NCI-H1417 (cell line): ENCODE results near the gene ATXN7L1.

ENCODE experiments used
- DNase-seq, 3 experiments: peaks; one replicate each; lab custom pipeline; 2025; lab: John Stamatoyannopoulos, UW

Gene ATXN7L1

DNA sequence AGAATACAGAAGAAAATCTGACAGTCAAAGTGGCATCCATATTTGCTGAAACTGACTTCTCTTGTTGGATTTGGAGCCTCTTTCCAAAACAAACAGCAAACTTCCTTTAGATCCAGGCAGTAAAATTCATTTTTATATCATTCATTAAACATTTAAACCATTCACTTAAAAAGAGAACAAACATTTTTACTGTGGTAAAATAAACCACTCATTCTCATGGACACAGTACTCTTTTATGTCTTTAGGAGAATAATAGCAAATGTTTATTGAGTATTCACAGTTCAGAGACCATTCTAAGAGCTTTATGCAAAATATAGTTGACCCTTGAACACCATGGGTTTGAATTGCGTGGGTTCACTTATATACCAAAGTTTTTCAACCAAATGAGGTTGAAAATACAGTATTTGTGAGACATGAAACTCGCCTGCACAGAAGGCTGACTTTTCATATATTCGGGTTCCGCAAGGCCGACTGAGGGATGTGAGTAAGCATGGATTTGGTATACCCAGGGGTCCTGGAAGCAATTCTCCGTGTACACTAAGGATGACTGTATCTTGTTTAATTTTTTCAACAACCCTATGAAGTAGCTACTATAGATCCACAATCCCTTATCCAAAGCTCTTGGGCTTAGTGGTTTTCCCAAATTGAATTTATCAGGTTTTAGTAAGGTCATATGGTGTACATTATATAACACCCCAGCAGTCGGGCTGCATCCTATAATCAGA, 49.1 kb downstream of the ATXN7L1 start:
- DNase-seq = no peak

DNA sequence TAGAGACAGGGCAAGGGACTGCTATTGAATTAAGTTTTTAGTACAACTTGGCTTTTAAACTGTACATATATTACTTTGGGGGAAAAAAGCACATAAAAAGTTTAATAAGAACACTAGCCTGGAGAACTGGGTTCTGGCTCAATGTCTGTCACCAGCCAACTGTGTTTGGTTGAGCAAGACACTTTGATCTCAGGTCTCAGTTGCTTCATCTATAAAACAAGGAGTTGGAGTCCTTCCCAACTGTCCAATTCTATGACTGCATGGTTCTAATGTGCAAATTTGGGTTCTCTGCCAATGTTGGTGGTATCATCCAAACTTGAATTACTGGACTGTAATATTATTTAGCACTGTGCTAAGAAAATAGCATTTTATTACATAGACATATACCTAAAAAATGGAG, 50.3 kb downstream of the ATXN7L1 start:
- no peak for DNase-seq

GRCh38 chr7:105825371-105825770, 51.0 kb downstream of the ATXN7L1 start:
- no peak for DNase-seq

- DNase-seq = no peak
Measured at GRCh38 chr7:105822806-105823205, 53.6 kb downstream of the ATXN7L1 start.

DNA sequence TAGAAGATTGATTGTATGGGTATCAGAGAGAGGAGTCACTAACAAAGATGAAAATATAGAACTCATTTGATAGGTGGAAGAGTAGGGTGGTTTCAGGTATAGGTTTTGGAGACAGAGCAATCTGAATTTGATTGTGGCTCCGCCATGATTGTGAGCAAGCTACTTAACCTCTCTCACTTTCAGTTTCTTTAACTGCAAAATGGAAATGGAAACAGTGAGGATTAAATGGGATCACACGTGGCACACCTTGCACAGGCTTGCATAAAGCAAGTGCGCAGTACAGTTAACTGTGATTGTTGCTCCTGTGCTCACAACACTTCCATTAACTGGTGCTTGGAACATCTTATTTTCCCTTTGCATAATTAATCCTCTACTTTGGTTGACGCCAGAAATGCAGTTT, 54.9 kb downstream of the ATXN7L1 start:
- no peak for DNase-seq

DNA sequence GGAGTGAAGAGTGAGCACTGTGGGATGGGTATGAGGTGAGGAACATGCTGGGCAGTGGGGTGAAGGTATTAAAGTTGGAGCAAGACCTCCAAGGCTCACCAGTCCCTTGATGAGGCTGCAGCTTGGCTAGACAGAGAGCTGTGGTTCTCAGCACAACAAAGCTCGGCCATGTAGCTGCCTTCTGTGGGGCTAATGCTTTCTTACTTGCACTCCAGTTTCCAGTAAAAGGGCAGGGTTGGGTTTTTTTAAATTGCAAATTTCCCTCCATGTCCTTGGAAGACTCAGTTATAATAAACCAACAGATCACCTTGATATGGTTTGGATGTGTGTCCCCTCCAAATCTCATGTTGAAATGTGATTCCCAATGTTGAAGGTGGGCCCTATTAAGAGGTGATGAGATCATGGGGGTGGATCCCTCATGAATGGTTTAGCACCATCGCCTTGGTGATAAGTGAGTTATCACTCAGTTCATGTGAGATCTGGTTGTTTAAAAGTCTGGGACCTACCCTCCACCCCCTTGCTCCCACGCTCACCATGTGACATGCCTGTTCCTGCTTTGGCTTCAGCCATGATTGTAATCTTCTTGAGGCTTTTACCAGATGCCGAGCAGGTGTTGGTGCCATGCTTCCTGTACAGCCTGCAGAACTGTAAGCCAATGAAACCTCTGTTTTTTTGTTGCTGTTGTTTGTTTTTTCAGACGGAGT, 55.9 kb downstream of the ATXN7L1 start:
- no peak for DNase-seq

DNA sequence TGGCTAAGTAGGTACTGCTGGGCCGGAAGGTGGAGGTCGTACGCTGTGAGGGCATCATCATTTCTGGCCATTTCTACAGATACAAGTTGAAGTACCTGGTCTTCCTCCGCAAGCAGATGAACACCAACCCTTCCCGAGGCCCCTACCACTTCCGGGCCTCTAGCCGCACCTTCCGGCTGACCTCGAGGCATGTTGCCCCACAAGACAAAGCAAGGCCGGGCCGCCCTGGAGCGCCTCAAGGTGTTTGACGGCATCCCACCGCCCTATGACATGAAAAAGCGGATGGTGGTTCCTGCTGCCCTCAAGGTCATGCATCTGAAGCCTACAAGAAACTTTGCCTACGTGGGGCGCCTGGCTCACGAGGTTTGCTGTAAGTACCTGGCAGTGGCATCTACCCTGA, 56.8 kb downstream of the ATXN7L1 start:
- no peak for DNase-seq

DNA sequence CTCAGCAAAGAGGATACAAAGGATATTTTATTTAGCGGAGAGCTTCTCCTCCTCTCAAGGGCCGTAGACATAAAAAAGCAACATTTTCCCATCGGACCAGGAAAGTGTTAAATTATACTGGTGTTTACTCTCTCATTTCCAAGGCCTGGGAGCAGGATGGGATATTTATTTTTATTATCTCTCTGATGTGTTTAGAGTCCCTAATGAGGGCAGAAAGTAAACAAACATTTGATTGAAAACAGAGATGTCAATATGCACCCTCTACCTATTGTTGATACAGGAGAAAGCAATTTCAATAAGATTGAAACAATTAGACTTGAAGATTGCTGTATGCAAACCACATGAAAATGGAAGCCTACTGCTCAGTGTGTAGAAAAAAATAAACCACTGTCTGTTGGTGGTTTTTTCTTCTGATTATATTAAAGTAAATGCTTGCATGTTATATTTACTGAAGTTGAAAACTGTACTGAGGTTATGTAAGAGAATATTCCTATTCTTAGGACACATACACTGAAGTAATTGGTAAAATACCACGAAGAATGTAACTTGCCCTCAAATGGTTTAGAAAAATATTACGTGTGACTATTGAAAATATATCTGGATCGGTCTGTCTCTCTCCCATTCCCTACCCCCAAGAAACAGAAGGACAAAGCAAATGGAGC, 59.3 kb downstream of the ATXN7L1 start:
- DNase-seq = peak in 1 of 3 experiments; percentile 48

DNA sequence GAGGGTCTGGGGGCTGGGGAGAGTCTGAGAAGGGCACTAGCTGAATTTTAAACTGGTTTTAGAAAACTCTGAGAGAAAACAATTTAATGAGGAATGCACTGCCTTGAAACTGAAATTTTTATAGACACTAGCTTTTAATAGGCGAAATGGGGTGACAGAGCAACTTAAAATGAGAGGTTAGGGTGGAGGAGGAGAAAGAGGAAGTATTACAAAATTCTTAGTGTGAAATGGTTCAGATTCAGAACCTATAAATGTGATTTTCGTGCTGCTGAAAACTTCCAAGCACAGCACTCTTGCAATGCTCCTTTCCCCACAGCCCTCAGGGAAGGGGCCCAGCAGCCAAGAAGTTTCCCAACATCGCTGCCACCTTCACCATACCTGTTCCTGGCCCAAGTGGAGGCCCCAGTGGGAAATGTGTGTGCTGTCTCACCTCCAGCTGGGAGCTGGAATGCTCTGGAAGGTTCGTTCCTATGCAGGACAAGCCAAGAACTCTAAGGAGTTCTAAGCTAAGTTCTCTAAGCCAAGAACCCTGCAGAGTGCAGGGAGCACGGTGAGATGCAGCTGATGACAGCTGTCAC, 60.0 kb downstream of the ATXN7L1 start:
- no peak for DNase-seq

DNA sequence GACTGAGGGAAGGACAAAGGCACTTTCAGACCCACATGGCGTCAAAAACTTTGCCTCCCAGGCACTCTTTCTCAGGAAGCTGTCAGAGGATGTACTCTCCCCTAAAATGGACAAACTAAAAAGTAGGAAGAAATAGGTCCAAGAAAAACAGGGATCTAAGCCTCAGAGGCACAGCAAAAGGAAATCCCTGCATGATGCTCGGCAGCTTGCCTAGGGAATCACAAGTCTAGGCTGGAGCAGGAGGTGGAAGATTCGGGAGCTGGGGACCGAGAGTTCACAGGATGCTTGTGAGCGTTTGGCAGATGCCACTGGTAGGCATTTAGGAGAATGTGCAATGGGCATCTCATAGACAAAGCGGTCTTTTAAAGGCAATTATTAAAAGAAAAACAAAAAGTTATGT, 60.8 kb downstream of the ATXN7L1 start:
- no peak for DNase-seq

GRCh38 chr7:105814481-105814880, 61.9 kb downstream of the ATXN7L1 start:
- no peak for DNase-seq

GRCh38 chr7:105811189-105811847, 65.1 kb downstream of the ATXN7L1 start:
- no peak for DNase-seq

DNA sequence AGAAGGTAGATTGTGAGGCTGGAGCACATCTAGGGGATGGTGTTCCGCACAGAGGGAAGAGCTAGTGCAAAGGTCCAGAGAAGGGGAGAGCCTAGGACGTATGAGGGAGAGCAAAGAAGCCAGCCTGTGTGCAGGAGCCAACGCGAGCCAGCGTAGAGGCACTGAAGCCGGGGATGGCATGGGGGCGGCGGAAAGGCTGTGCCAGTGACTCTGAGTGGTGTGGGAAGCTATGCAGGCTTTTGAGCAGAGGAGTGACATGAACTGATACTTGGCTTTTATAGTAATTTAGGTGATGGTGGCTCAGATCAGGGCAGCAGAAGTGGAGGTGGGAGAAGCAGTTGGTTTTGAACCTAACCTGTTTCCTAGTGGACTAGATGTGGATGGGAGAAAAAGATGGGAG, 65.8 kb downstream of the ATXN7L1 start:
- no peak for DNase-seq

GRCh38 chr7:105808703-105809590, 67.5 kb downstream of the ATXN7L1 start:
- no peak for DNase-seq

DNA sequence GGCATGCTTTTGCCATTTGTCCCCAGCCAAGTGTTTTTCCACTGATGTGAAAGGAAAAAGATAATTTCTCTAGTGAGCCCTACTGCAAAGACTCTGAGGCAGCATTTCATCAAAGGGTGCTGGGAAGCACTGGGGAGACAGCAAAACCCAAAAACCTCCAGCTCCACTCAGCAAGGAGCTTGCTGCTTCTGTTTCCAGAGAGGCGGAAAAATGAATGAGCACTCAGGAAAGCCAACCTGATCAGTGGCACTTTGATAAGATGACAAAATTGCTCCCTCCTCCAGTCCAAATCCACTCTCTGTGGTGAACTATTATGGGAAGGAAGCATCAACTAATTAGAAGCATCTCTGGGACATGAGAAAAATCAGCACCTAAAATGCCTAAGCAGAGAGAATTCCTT, 68.2 kb downstream of the ATXN7L1 start:
- DNase-seq = no peak

- no peak for DNase-seq
Measured at GRCh38 chr7:105807448-105807762, 69.0 kb downstream of the ATXN7L1 start.

DNA sequence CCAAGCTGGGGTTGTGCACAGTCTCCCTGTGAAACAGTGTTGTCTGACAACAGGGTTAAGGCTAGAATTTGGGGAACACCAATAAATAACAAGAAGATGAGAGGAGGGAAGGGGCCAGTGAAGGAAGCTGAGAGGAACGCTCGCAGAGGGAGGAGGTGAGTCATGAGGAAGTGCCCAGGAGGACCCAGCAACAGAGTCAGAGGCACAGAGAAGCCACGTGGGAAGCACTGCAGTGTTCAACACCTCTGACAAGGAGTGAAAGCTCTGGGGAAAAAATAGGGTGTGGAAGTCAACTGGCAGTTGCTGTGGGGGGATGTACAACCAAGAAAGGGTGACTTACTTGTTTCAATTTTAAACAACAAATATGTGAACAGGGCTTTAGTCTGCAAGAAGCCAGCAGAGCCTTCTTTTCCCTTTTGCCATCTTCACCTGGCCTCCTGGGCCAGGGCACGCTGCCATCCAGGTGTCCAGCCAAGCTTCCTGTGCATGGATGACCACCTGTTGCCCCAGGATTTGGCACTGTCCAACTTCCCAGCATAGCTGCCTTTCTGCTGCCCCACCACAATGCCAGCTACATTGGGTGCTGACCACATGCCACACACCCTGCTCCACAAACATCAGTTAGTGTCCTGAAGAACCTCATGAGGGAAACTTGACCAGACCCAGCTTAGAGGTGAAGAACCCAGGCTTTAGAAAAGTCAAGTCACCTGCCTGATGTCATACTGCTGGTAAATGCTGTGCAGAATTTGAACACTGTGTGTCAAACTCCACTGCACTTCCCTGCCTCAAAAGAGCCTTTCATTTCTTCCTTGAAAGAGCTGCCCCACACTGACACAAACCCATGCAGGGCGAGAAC, 69.6 kb downstream of the ATXN7L1 start:
- no peak for DNase-seq

DNA sequence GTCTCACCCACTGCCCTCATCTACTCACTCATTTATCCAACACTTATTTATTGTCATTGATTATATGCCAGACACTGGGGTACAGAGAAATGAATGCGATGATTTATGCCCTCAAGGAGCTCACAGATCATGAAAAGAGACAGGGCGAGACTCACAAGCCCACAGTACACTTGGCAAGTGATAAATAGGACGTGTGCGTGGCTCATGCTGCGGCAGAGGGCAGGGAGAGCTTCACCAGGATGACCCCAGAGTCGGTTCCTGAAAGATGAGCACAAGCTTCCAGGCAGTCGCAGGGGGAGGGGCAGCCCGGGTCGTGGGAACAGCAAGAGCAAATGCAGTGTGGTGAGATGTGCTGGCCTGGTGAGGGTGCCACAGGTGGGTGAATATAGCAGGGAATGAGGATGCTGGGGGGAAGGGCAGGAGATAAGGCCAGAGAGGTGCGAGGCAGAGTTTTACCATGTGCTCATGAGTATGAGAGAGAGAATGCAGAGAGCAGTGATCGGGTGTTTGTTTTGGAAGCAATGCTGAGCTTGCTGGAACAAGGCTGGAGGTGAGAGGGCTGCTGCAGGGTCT, 70.9 kb downstream of the ATXN7L1 start:
- DNase-seq = no peak

DNA sequence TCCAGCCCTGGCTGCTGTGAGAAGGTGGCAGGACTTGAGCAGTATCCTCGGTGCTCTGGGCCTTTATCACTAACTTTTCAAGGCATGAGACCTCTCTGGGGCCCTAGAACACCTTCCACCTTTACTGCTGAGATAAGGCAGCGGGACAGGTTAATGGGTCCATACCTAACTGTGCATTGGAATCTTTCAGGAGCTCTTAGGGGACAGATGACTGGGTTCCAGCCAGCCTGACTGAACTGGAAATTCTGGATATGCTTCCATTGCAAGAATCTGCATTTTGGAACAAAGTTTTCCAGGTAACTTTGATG, 73.0 kb downstream of the ATXN7L1 start:
- no peak for DNase-seq
